NCI-H774 (cell line): Measurements from ENCODE around the gene UBE2U.

ENCODE experiments used
- DNase-seq: peaks from one replicate; lab custom pipeline; 2025; lab: John Stamatoyannopoulos, UW

UBE2U gene

GRCh38 chr1:64295136-64295535 is 91.7 kb downstream of the UBE2U start:
- DNase-seq = no peak

DNA sequence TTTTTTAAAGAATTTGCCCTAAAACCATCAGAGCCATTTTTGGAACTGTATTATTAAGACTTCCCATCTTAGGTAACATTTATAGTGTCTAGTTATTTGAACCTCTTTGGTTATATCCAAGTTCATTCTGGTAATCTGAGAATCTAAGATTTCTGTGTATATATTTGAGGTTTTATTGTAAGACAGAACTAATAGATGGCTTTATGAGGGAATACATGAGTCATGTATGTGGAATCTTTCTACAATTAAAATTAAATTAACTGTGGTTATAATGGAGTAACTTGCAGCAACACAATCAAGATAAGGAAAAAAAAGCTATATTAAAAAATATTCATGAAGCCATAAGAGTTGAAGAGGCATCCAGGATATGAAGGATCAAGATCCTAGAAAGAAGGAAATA is 92.1 kb downstream of the UBE2U start:
- DNase-seq = no peak

- DNase-seq = no peak
Measured at GRCh38 chr1:64296459-64296858, 93.0 kb downstream of the UBE2U start.

DNA sequence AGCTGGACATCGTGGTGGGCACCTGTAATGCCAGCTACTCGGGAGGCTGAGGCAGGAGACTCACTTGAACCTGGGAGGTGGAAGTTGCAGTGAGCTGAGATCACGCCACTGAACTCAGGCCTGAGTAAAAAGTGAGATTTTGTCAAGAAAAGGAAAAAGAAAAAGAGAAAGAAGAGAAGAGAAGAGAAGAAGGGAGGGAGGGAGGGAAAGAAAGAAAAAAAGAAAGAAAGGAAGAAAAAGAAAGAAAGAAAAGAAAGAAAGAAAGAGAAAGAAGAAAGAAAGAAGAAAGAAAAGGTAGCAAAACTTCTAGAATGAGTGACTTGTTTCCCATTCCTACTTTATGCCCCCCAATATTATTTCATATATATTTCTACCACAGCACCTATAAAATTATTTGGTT is 98.8 kb downstream of the UBE2U start:
- no peak for DNase-seq

DNA sequence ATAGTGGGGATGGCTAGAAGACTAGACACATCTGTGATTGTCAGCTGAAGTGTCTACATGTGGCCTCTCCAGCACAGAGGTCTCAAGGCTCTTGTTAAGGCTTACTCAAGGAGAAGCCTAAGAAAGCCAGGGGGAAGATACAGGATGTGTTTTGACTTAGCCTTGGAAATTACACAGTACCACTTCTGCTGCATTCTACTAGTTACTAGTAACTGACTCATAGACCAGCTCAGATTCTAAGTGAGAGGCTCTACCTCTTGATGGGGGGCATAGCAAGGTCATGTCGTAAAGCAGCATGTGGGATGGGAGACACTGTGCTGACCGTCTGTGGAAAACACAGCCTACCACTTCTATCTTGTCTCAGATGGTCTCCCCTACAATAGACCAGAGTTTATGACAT is 99.5 kb downstream of the UBE2U start:
- DNase-seq = no peak

GRCh38 chr1:64304823-64305222 is 101.4 kb downstream of the UBE2U start:
- no peak for DNase-seq

GRCh38 chr1:64308866-64309265 is 105.4 kb downstream of the UBE2U start:
- DNase-seq = no peak

- no peak for DNase-seq
Measured at GRCh38 chr1:64309431-64309831, 106.0 kb downstream of the UBE2U start.

GRCh38 chr1:64310760-64311159 is 107.3 kb downstream of the UBE2U start:
- DNase-seq = no peak

DNA sequence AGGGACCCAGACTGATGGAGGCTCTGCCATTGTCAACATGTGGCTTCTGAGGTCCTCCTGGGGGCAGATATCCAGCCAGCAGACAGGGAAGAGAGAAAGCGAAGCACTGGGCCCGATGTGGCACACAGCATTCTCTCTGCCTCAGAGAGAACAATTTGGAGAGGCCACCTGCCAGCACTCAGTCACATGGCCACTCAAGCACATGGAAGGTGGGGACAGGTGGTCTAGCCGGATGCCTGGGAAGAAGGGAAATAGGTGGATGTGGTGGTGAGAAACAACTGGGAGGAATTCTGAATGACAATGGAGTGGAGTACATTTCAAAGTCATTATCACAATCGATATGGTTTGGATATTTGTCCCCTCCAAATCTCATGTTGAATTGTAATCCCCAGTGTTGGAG is 109.0 kb downstream of the UBE2U start:
- DNase-seq = no peak

DNA sequence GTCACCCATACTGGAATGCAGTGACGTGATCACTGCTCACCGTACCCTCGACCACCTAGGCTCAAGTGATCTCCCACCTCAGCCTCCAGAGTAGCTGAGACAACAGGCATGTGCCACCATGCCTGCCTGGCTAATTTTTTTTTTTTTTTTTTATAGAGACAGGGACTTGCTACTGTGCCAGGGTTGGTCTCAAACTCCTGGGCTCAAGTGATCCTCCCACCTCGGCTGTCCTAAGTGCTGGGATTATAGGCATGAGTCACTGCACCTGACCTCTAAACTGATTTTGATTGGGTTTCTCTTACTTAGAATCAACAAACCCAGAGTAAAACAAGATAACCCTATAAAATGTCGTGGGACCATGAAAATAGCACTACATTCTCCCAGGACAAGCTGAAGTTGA is 112.0 kb downstream of the UBE2U start:
- DNase-seq = no peak
